Heart left ventricle (tissue), 13 donors: ENCODE results near the gene MAPK10.

ENCODE experiments used
- POLR2A ChIP-seq, 2 donors: fragments of 450-650 bp; IDR thresholded peaks; one replicate each; pipeline ENCODE4 v1.6.1; 2017; ENCODE audit warnings: antibody characterized with exemption in 2 of 2, mild to moderate bottlenecking in 2 of 2, moderate library complexity in 2 of 2
- TF ChIP-seq, protein P1 (sequence below), 12 donors: fragments of 200-600 bp; sonication (generic) in 4 of 12; IDR thresholded peaks; one replicate each; pipeline versions ENCODE4 v1.5.0 to v1.8.0; 2018 to 2022; ENCODE audit warnings: antibody characterized with exemption in 12 of 12, mild to moderate bottlenecking in 5 of 12
- donor health status: ischemic (EF 13 %, LVEDD 7.1; RV severe dilation, severe dysfunction).
- donor health status: DM: no; HTN: yes; CAD: no.
- donor health status: DM: no; HTN: no; CAD: no.
- donor health status: ischemic (EF 25% LVEDD 6.9; RV normal size, moderate dysfunction).
- donor health status: ischemic (EF 25% LVEDD 5.7; RV mildly dilated, moderate dysfunction).
- donor health status: ischemic (EF 35%, LVEDD 5.7; RV mildly dilated, moderate dysfunction).
- donor health status: nonischemic (EF 11% LVEDD 7.7; RV severe dilation, severe dysfunction).
- donor health status: DM: yes; HTN: yes; CAD: no.
- donor health status: PGD.
- donor health status: ischemic (EF 29% LVEDD 5.4; RV normal size, mild dysfunction).
- donor health status: nonischemic (EF 23%, LVEDD 6.1; RV moderate dilation, normal function).

DNA sequence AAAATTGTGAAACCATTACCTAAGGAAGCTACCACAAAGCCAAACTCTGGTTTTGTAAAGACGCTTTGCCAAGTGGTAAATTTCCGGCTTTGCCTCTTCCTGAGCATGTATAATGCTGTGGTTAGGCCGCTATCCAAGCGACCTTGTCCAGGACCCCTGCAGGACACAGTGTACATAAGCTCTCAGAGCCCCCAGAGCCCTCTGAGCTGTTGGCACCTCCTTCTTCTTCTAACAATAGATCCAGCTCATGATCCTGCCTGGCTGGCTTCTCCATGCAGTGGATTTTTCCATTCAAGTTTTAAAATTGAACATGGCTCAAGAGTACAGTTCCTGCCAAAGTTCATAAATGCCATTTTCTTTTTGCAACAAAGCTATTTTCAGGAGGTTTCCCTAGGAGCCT lies 326.7 kb downstream of the MAPK10 start:
- no peak for TF ChIP-seq POLR2A (IDR thresholded peaks at IDR 0.05)
- TF ChIP-seq, protein P1, sequence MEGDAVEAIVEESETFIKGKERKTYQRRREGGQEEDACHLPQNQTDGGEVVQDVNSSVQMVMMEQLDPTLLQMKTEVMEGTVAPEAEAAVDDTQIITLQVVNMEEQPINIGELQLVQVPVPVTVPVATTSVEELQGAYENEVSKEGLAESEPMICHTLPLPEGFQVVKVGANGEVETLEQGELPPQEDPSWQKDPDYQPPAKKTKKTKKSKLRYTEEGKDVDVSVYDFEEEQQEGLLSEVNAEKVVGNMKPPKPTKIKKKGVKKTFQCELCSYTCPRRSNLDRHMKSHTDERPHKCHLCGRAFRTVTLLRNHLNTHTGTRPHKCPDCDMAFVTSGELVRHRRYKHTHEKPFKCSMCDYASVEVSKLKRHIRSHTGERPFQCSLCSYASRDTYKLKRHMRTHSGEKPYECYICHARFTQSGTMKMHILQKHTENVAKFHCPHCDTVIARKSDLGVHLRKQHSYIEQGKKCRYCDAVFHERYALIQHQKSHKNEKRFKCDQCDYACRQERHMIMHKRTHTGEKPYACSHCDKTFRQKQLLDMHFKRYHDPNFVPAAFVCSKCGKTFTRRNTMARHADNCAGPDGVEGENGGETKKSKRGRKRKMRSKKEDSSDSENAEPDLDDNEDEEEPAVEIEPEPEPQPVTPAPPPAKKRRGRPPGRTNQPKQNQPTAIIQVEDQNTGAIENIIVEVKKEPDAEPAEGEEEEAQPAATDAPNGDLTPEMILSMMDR (IDR thresholded peaks at IDR 0.05) = no peak
